NB4 (cell line): Measurements from ENCODE around the gene TMEM86A.

Experiments used
- POLR2A ChIP-seq: IDR thresholded peaks from 2 replicates; pipeline ENCODE4 v1.6.1; 2011; ENCODE audit warnings: mild to moderate bottlenecking; ENCODE audit not compliant: insufficient read length; ENCODE audit errors: extremely low read depth
- TF ChIP-seq, protein P1 (sequence below): IDR thresholded peaks from one replicate; pipeline ENCODE4 v1.5.1; 2012; ENCODE audit warnings: low read depth, low read length
- TF ChIP-seq, protein P2 (sequence below): IDR thresholded peaks from 2 replicates; pipeline ENCODE4 v1.6.1; 2011; ENCODE audit warnings: low read depth, low read length

DNA sequence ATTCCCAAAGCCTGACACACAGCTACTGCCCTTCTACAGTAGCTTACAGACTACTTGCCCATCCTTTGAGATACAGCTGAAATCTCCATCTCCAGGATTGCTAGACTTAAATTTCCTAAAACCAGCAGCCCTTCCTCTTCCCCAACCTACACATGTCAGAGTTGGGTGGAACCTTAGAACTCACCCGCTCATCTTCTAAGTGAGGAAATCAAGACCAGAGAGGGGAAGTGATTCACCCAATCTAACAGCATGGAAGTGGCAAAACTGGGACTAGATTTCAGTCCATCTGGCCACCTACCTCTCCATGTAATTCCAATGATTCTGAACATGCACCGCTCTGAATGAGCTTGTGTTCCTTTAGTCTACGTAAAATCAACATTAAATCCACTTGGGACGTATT is 1.0 kb upstream of the TMEM86A start:
- TF ChIP-seq POLR2A: no peak
- TF ChIP-seq, protein P1, sequence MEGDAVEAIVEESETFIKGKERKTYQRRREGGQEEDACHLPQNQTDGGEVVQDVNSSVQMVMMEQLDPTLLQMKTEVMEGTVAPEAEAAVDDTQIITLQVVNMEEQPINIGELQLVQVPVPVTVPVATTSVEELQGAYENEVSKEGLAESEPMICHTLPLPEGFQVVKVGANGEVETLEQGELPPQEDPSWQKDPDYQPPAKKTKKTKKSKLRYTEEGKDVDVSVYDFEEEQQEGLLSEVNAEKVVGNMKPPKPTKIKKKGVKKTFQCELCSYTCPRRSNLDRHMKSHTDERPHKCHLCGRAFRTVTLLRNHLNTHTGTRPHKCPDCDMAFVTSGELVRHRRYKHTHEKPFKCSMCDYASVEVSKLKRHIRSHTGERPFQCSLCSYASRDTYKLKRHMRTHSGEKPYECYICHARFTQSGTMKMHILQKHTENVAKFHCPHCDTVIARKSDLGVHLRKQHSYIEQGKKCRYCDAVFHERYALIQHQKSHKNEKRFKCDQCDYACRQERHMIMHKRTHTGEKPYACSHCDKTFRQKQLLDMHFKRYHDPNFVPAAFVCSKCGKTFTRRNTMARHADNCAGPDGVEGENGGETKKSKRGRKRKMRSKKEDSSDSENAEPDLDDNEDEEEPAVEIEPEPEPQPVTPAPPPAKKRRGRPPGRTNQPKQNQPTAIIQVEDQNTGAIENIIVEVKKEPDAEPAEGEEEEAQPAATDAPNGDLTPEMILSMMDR: no peak
- TF ChIP-seq, protein P2, sequence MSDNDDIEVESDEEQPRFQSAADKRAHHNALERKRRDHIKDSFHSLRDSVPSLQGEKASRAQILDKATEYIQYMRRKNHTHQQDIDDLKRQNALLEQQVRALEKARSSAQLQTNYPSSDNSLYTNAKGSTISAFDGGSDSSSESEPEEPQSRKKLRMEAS: no peak
